DLD1 (cell line): Measurements from ENCODE around the gene PTPN4.
"Not testable (repeated sequence)": the region's sequence is repeated elsewhere in the genome, so short reads cannot be mapped to it uniquely, and the experiment has no call there.

Experiments
- in situ Hi-C: cut with HindIII; loops from 2 replicates; pipeline ENCODE4 v1.10.0; 2017; ENCODE audit warnings: low sequenced_read_pairs

PTPN4 gene

DNA sequence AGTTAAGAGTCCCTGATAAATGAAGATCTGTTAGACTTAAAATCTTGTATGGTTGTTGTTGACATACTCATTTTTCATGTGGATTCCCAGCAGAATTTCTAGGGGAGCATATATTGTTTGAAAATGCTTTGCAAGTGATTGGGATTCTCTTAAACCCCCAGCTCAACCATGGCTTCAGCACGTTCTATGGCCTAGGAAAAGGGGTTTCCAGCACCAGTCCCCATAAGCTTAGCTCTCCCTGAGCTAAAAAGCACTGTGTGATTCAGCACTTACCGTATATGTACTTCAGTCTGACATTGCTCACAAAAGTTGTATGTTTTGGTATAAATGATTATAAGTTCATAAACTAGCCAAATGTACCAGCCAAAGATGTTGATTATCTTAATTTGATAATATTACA lies 173.1 kb downstream of the PTPN4 start:
- in situ Hi-C loops = no loop called here

- in situ Hi-C loops = no loop called here
These were observed 174.6 kb downstream of the PTPN4 start for GRCh38 chr2:119934319-119934718.

DNA sequence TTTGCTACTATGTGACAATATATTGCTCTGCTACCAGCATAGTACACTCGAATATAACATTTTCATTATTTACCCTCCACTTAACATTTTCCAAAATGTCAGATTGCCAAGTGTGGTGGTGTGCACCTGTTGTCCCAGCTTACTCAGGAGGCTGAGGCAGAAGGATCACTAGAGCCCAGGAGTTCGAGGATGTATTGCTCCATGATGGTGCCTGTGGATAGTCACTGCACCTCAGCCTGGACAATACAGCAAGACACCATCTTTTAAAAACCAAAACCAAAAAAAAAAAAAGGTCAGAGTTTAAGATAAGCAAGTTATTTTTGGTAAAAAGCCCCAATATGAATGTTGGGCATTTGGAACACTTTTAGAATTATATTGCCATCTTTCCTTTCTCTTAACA lies 178.0 kb downstream of the PTPN4 start:
- in situ Hi-C loops = no loop called here

DNA sequence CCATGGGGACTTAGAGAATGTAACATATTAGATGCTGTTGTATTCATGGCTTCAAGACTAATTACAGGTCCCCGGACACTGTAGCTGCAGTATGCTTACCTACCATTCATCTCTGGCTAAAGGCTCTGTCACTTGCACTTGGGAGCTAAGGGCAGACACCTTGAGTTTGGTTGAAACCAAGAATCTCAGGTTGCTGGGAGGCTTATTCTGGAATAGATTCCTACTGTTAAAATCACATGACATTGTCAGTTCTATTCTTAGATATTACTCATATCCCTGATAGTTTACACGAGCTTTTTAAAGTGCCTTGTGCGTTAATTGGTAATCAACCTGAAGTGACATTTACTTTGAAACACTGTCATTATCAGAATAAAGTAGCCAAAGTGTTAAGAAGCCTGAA lies 180.2 kb downstream of the PTPN4 start:
- in situ Hi-C loops = no loop called here

GRCh38 chr2:119940856-119941255 lies 181.1 kb downstream of the PTPN4 start:
- in situ Hi-C loops = no loop called here

GRCh38 chr2:119941388-119941787 lies 181.7 kb downstream of the PTPN4 start:
- in situ Hi-C loops = no loop called here

GRCh38 chr2:119941981-119942513 lies 182.3 kb downstream of the PTPN4 start:
- in situ Hi-C loops = no loop called here

DNA sequence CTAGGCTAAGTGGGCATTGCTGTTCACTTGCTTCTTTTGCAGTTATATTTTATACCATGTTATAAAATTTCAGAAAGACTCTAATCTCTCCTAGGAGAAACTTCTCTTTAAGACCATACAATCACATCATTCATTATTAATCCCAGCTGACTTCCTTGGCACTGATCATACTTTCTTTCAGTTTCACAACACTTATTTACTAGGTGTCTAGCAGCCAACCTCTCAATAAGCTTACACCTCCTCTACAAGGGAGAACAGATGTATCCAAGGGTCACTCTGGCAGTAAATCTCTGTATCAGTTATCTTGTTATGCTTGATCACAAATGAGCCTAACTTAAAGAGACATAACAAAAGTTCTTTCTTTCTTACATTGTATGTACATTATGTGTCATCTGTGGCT lies 183.3 kb downstream of the PTPN4 start:
- in situ Hi-C loops = no loop called here

- in situ Hi-C loops = no loop called here
These were observed 187.8 kb downstream of the PTPN4 start for GRCh38 chr2:119947535-119947934.

DNA sequence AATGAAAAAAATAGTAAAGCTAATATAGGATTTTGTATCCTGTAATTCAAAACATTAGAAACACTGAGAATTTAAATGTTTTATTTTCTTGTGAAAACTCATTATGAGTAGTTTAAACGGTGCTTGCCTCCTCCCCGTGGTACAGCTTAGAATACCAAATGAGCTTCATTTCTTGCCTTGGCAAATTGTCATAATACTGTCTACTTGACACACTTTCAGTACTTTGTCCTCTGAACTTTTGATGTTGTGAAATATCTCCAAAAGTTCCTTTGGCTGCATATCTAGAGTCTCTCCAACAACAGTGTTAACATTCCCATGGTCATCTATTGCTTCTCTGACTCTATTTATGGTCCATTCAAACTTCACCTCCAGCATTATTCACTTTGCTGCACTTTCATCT lies 191.2 kb downstream of the PTPN4 start:
- in situ Hi-C loops = no loop called here

DNA sequence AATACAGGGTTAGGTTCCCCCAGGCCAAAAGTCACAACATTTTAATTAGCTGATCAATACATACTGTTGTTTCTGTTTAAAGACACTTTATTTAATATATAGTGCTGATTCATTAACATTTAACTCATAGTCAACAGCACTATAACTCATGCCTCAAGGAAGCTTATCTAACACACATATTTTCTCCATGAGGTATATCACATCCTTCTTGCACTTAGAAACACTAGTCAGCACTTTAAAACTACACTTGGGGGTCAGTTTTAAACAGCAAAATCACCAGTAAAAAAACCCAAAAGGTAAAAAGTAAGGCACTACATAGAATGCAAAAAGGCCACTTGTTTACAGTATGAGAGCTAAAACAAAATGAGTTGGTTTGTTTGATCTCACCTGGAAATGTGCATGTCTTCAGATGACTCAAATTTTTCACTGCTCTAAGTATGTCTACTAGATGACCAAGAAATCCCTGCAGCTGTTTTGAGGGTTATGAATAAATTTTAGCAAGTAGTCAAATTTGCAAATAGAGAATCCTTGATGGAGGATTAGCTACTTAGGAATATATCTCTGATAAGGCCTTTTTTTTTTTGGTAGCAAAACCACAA lies 199.0 kb downstream of the PTPN4 start:
- in situ Hi-C loops = no loop called here

GRCh38 chr2:119960821-119961220 lies 201.1 kb downstream of the PTPN4 start:
- in situ Hi-C loops = no loop called here

DNA sequence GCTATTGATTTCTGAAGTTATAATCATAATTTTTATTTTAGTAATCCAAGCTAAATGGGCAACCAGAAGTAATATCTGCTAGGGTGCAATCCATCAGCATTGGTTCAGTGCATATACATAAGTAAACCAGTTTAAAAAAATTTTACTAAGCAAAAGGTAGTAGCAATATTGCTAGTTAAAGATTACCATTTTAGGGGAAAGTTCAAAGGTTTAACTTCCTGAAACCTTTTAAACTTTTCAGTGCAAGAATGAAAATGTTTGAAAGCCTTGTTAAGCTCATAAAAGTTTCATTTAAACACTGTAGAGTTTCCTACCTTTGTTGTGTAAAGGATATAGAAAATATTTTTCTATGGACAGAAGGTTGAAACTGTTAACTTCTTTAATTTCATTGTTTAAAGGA lies 222.2 kb downstream of the PTPN4 start:
- in situ Hi-C loops = no loop called here

DNA sequence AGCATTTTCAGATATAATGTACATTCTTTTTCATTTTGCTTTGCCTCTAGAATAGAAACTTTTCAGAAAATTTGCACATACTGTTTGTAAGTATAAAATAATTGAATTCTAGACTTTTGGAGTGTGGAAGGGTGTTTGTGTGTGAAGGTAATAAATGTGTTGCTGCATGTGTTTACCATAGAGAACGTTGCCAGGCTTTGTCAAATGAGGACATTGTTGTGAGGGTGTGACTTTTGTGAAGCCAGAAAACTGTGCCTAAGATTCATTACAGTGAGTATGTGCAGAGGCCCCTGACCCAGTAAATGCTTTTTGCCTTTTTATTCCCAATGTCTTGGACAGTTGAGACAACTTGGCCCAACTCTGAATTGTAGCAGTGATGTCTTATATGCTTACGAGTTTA lies 222.8 kb downstream of the PTPN4 start:
- in situ Hi-C loops = no loop called here

DNA sequence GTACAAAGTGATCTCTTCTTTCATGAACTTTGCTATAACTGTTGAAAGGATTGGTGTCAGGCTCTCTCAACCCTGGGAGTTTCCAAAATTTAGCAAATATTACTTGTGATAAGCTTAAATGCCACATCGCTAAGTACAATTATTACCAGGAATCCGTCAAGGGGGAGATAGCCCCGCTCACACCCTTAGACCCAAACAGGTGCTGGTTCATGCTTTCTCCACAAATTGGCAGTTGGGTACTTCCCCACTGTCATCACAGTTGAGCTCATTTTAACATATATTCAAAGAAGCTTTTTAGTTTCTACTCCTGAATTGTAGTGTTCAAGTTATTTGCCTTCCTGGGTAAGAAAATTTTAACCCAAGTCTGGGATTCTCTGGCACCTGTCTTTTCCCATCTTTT lies 223.4 kb downstream of the PTPN4 start:
- in situ Hi-C loops = no loop called here

DNA sequence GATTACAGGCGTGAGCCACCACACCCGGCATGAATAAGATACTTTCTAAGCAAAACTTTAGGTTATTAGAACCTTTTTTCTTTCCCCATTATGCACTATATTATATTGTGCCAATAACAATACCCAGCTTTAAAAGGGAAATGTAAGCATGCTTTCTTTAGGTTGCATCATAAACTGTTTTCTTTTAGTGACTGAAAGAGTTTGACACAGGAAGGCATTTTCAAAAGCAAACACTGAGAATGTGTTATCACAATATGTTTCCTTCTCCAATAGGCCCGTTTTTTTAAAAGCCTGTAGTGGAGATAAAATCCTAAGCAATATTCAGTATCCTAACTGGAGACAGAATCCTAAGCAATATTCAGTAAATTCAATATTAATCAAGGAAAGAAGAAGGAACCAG lies 236.4 kb downstream of the PTPN4 start:
- in situ Hi-C loops = no loop called here

DNA sequence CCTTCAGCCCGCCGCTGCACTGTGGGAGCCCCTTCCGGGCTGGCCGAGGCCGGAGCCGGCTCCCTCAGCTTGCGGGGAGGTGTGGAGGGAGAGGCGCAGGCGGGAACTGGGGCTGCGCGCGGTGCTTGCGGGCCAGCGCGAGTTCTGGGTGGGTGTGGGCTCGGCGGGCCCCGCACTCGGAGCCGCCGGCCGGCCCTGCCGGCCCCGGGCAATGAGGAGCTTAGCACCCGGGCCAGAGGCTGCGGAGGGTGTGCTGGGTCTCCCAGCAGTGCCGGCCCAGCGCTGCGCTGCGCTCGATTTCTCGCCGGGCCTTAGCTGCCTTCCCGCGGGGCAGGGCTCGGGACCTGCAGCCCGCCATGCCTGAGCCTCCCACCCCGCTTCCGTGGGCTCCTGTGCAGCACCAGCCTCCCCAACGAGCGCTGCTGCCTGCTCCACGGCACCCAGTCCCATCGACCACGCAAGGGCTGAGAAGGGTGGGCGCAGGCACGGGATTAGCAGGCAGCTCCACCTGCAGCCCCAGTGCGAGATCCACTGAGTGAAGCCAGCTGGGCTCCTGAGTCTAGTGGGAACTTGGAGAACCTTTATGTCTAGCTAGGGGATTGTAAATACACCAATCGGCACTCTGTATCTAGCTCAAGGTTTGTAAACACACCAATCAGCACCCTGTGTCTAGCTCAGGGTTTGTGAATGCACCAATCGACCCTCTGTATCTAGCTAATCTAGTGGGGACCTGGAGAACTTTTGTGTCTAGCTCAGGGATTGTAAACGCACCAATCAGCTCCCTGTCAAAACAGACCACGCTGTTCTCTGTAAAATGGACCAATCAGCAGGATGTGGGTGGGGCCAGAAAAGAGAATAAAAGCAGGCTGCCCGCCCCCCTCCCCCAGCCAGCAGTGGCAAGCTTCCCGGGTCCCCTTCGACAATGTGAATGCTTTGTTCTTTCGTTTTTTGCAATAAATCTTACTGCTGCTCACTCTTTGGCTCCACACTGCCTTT lies 237.5 kb downstream of the PTPN4 start:
- in situ Hi-C loops = not testable (repeated sequence)

- in situ Hi-C loops = no loop called here
These were observed 241.7 kb downstream of the PTPN4 start for GRCh38 chr2:120001471-120001870.

- in situ Hi-C loops = no loop called here
These were observed 244.5 kb downstream of the PTPN4 start for GRCh38 chr2:120004254-120004653.

GRCh38 chr2:120005834-120006521 lies 246.3 kb downstream of the PTPN4 start:
- in situ Hi-C loops = no loop called here

DNA sequence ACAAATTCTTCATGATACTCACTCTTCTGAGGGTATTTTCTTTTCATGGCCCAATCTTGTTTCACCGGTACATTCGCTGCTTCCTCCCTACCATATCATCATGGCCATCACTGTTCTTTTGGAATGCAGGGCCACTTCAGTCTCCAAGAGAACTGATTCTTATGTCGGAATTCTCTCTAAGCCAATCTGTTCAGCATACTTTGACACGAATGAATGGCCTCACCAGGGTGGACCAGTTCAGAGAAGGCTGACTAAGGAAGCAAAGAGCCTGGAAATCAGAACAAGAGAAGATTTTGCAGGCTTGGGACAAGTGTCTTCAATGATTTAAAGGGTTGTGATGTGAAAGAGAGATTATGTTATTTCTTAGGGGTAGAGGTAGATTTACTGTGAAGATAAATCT lies 248.1 kb downstream of the PTPN4 start:
- in situ Hi-C loops = no loop called here
